PC-9 (cell line): ENCODE measurements around the gene UGT1A10. TPM values are rescaled to one million over a fixed set of nuclear protein-coding genes. Genes with fewer than 3 reads are reported as not detected.

ENCODE experiments used
- BruUV-seq: library from RNA; stranded (reverse); fragments of 400-500 nt; replicated peaks from 2 replicates; lab custom pipeline; 2021; lab: Mats Ljungman, UMichigan
- CTCF ChIA-PET: fragments of 300-600 bp; sonication (Branson Sonifier 250); formaldehyde crosslinking; loops from one replicate; lab custom pipeline; 2022; ENCODE audit warnings: antibody characterized with exemption; lab: Charles Lee
- POLR2A ChIA-PET: fragments of 300-600 bp; sonication (Branson Sonifier 250); formaldehyde crosslinking; loops from one replicate; lab custom pipeline; 2022; ENCODE audit warnings: antibody characterized with exemption; ENCODE audit not compliant: unreplicated experiment; lab: Charles Lee
- DNase-seq, 2 experiments: peaks; one replicate each; pipeline versions ENCODE4 v3.0.0 to v3.0.0-alpha.2; 2015 to 2022; ENCODE audit warnings: mixed read lengths in 1 of 2
- H2AFZ ChIP-seq: fragments of 200-600 bp; sonication (generic); 2 replicates; pipeline ENCODE4 v1.8.1; 2017; ENCODE audit warnings: antibody characterized with exemption
- H3F3A ChIP-seq: fragments of 200-600 bp; sonication (generic); 2 replicates; pipeline ENCODE4 v1.8.1; 2017; ENCODE audit warnings: antibody characterized with exemption, mild to moderate bottlenecking, low read depth; ENCODE audit not compliant: insufficient read depth
- H3K27ac ChIP-seq: fragments of 200-600 bp; sonication (generic); 2 replicates; pipeline ENCODE4 v1.6.1; 2016; ENCODE audit warnings: mixed run types
- H3K27me3 ChIP-seq: fragments of 200-600 bp; sonication (generic); 2 replicates; pipeline ENCODE4 v1.6.1; 2016; ENCODE audit warnings: low read depth, mixed run types; ENCODE audit not compliant: insufficient read depth
- H3K36me3 ChIP-seq: fragments of 200-600 bp; sonication (generic); 2 replicates; pipeline ENCODE4 v1.6.1; 2016; ENCODE audit warnings: low read depth, mixed run types
- H3K4me1 ChIP-seq: fragments of 200-600 bp; sonication (generic); replicated peaks from 2 replicates; pipeline ENCODE4 v1.6.1; 2016; ENCODE audit warnings: mixed run types; ENCODE audit not compliant: insufficient read depth
- H3K4me2 ChIP-seq: fragments of 200-600 bp; sonication (generic); 2 replicates; pipeline ENCODE4 v1.6.1; 2017; ENCODE audit warnings: mixed run types
- H3K4me3 ChIP-seq: fragments of 200-600 bp; sonication (generic); 2 replicates; pipeline ENCODE4 v1.6.1; 2016; ENCODE audit warnings: mixed run types
- H3K79me2 ChIP-seq: fragments of 200-600 bp; sonication (generic); 2 replicates; pipeline ENCODE4 v1.6.1; 2017; ENCODE audit warnings: low read depth, mixed run types
- H3K9me2 ChIP-seq: fragments of 200-600 bp; sonication (generic); 2 replicates; pipeline ENCODE4 v1.8.1; 2017; ENCODE audit warnings: mild to moderate bottlenecking; ENCODE audit not compliant: insufficient read depth
- H3K9me3 ChIP-seq: fragments of 200-600 bp; sonication (generic); 2 replicates; pipeline ENCODE4 v1.8.1; 2016; ENCODE audit warnings: low read depth; ENCODE audit not compliant: insufficient read depth
- H4K20me1 ChIP-seq: fragments of 200-600 bp; sonication (generic); 2 replicates; pipeline ENCODE4 v1.8.1; 2017; ENCODE audit not compliant: insufficient read depth
- CTCF ChIP-seq: fragments of 200-600 bp; sonication (generic); conservative IDR thresholded peaks from 2 replicates; pipeline ENCODE4 v1.6.1; 2017; ENCODE audit warnings: mixed run types, antibody characterized with exemption, mild to moderate bottlenecking, moderate library complexity
- EZH2 ChIP-seq: fragments of 200-600 bp; sonication (generic); IDR thresholded peaks from 2 replicates; pipeline ENCODE4 v1.8.0; 2017; ENCODE audit warnings: antibody characterized with exemption, low read depth
- intact Hi-C: fragments of 100-400 bp; cut with micrococcal nuclease; formaldehyde crosslinking; loops from one replicate; pipeline ENCODE4 v1.10.0; 2022; ENCODE audit not compliant: unreplicated experiment
- total RNA-seq: library from RNA; stranded (reverse); gene quantifications from 2 replicates; pipeline ENCODE4 v1.2.3, GENCODE V29; 2021

Gene UGT1A10
- total RNA-seq, 1 experiment from 2014 or later: not detected

- intact Hi-C loops: no loop called here
- Histone ChIP-seq H3K4me1 (peaks cover 37% of the 10 kb centered on the region), H3K9me3 (no peaks in the 10 kb centered on the region), H2AFZ (no peak overlapping the region), H3K27me3 (no peaks in the 10 kb centered on the region), H3K9me2 (no peaks in the 10 kb centered on the region), H3K36me3 (peaks cover 97% of the 10 kb centered on the region), H3K4me2 (no peak overlapping the region), H3K79me2 (peaks cover 100% of the 10 kb centered on the region), H3F3A (peaks cover 78% of the 10 kb centered on the region; the same call in 1 of the 2 replicates), H3K27ac (no peak overlapping the region), H4K20me1 (peaks cover 8% of the 10 kb centered on the region; the same call in 1 of the 2 replicates), H3K4me3 (no peak overlapping the region)
- TF ChIP-seq EZH2: no peak
- CTCF ChIA-PET: no interaction called here
- no TSS peak for BruUV-seq
- POLR2A ChIA-PET: no interaction called here
- DNase-seq: peak in 1 of 2 experiments; percentile 28
These were observed 77.0 kb downstream of the UGT1A10 start for GRCh38 chr2:233713262-233713615.

GRCh38 chr2:233714121-233714520 lies 77.9 kb downstream of the UGT1A10 start:
- H3K9me2 ChIP-seq: no peaks in the 10 kb centered on the region
- no peak for DNase-seq
- peaks cover 8% of the 10 kb centered on the region; the same call in 1 of the 2 replicates for H4K20me1 ChIP-seq
- peaks cover 97% of the 10 kb centered on the region for H3K36me3 ChIP-seq
- H3K79me2 ChIP-seq: peaks cover 100% of the 10 kb centered on the region
- H3K27me3 ChIP-seq: no peaks in the 10 kb centered on the region
- intact Hi-C loops: no loop called here
- TF ChIP-seq CTCF (no peak), EZH2 (no peak)
- H2AFZ ChIP-seq: no peak overlapping the region
- ChIA-PET POLR2A (no interaction called here), CTCF (no interaction called here)
- H3K9me3 ChIP-seq: no peaks in the 10 kb centered on the region
- H3K4me2 ChIP-seq: no peak overlapping the region
- H3K4me3 ChIP-seq: no peak overlapping the region
- peak overlapping the region; percentile 13 for H3K27ac ChIP-seq
- H3K4me1 ChIP-seq: peaks cover 29% of the 10 kb centered on the region
- H3F3A ChIP-seq: peaks cover 79% of the 10 kb centered on the region; the same call in 1 of the 2 replicates
- BruUV-seq: no TSS peak

GRCh38 chr2:233718552-233718951 lies 82.3 kb downstream of the UGT1A10 start, which contains the start of gene UGT1A4:
TSS of gene UGT1A4 (plus strand) at chr2:233718736. CDS start at chr2:233718821, 85 bp downstream.
- Histone ChIP-seq H3K9me2 (no peaks in the 10 kb centered on the region), H2AFZ (no peak within 1 kb of the TSS), H3K79me2 (peaks cover 93% of the 10 kb centered on the region), H3K4me1 (peaks cover 12% of the 10 kb centered on the region; the same call in 1 of the 2 replicates), H3F3A (peaks cover 88% of the 10 kb centered on the region), H3K4me3 (no peak within 1 kb of the TSS), H3K27ac (no peak within 1 kb of the TSS), H3K27me3 (no peaks in the 10 kb centered on the region), H3K9me3 (no peaks in the 10 kb centered on the region), H3K36me3 (peaks cover 87% of the 10 kb centered on the region), H4K20me1 (peaks cover 29% of the 10 kb centered on the region), H3K4me2 (no peak within 1 kb of the TSS)
- CTCF ChIA-PET: no interaction called here
- intact Hi-C loops: no loop called here
- no TSS peak for BruUV-seq
- TF ChIP-seq EZH2: no peak
- TF ChIP-seq CTCF: no peak
- DNase-seq: no peak
- POLR2A ChIA-PET: interaction anchor here (0.5 kb wide), 1 partner anchor 305 kb away, joined by 3 read pairs; no protein-coding TSS in a partner anchor
